Coronary artery (tissue), 2 donors: ENCODE results near the gene OXSR1.

Experiments used
- DNase-seq: peaks from one replicate; pipeline ENCODE4 v3.0.0-alpha.2; 2017; ENCODE audit warnings: low spot score
- H3K27ac ChIP-seq, 2 donors: fragments of 200-600 bp; sonication (generic); one replicate each; pipeline ENCODE4 v1.5.1; 2016 to 2019
- H3K4me3 ChIP-seq: fragments of 200-600 bp; sonication (generic); 2 replicates; pipeline ENCODE4 v1.5.1; 2016; ENCODE audit warnings: mild to moderate bottlenecking, moderate library complexity
- TF ChIP-seq, protein P1 (sequence below): fragments of 200-600 bp; sonication (generic); IDR thresholded peaks from one replicate; pipeline ENCODE4 v1.5.1; 2019; ENCODE audit warnings: antibody characterized with exemption

OXSR1 gene

DNA sequence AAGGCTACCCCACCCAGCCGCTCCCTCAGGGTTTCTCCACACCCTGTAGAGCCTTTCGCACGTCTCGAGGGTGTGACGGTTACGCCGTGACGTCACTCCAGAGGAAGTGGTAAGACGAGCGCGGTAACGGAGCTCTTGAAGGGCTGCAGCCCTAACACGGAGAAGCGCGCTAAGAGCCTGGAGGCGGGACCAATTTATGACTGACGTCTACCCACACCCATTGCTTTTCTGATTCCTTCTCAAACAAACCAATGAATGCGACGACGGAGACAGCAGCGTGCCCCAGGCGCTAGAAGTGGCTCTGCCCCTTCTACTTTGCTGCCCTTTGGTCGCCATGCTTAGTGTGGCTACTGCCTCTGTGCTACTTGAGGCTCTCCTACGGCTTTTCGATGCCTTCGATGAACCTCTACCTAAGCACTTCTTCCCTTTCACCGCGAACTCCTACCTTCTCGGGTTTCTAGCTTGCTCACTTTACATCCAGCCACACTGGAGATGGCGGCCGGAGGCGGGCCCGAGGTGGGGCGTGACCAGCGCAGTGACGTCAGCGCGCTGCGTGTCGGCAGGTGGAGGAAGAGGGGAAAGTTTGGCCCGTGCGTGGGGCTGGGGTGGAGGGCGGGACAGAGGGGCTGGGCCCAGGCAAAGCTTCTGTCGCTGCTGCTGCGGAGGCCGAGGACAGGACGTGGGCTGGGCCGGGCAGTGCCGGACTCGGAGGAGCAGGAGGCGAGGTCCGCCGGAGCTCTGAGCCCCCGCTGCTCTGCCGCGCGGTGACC is at the start of gene OXSR1:
OXSR1 (plus strand) TSS at position 586 of the 770 bp plus-strand sequence. CDS start 340 bp downstream, outside the sequence.
- H3K4me3 ChIP-seq: peak within 1 kb of the TSS; percentile 91
- peak within 1 kb of the TSS; percentile 92 to 97 for H3K27ac ChIP-seq
- peak; percentile 100 for DNase-seq
- TF ChIP-seq, protein P1, sequence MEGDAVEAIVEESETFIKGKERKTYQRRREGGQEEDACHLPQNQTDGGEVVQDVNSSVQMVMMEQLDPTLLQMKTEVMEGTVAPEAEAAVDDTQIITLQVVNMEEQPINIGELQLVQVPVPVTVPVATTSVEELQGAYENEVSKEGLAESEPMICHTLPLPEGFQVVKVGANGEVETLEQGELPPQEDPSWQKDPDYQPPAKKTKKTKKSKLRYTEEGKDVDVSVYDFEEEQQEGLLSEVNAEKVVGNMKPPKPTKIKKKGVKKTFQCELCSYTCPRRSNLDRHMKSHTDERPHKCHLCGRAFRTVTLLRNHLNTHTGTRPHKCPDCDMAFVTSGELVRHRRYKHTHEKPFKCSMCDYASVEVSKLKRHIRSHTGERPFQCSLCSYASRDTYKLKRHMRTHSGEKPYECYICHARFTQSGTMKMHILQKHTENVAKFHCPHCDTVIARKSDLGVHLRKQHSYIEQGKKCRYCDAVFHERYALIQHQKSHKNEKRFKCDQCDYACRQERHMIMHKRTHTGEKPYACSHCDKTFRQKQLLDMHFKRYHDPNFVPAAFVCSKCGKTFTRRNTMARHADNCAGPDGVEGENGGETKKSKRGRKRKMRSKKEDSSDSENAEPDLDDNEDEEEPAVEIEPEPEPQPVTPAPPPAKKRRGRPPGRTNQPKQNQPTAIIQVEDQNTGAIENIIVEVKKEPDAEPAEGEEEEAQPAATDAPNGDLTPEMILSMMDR: no peak

- H3K27ac ChIP-seq: no peak overlapping the region
- peak; percentile 40 for DNase-seq
- TF ChIP-seq, protein P1: no peak
- no peak overlapping the region for H3K4me3 ChIP-seq
These were observed 49.5 kb upstream of the OXSR1 start for GRCh38 chr3:38115645-38116427.

DNA sequence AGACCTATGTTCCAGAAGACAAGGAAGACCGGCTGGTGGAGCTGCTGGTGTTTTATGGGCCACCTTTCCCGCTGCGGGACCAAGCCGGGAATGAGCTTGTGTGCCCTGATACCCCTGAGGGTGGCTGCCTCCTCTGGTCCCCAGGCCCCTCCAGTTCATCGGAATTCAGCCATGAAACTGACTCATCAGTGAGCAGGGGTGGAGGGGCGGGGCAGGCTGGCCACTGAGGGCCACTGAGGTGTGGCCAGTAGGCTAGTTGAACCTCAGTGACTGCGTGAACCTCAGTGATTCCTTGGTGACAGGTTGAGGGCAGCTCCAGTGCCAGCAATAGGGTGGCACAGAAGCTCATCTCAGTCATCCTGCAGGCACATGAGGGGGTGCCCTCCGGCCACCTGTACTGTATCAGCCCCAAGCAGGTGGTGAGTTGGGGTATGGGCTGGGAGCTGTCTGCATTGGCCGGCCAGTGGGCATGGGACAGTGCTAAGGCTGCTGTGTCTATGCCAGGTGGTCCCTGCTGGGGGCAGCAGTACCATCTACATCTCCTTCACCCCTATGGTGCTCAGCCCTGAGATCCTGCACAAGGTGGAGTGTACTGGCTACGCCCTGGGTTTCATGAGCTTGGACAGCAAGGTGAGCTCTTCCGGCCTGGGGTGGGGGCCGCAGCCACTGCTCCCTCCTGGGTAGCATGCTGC is 48.7 kb upstream of the OXSR1 start:
- Histone ChIP-seq H3K4me3 (no peak overlapping the region), H3K27ac (no peak overlapping the region)
- TF ChIP-seq, protein P1: no peak
- DNase-seq: peak; percentile 66

DNA sequence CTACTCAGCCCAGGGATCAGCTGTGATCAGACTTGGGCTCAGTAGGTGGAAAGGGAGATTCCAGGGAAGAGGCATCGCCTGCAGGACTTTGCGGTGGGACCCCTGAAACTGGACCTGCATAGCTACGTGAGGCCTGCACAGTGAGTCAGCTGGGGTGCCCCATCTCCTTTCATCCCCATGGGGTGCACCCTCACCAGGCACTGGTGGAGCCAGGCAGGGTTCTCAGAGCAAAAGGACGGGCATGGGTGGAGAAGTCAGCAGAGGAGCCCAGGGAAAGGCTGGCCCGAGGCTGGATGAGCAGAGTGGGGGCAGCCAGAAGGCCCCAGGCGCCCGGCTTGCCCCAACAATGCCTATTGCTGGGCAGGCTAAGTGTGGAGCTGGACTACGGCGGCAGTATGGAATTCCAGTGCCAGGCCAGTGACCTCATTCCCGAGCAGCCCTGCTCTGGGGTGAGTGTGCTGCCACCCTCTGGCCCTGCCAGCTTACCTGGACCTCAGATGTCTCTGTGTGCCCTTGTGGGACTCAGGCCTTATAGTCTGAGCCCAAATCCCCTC is 48.1 kb upstream of the OXSR1 start:
- no peak for DNase-seq
- Histone ChIP-seq H3K4me3 (no peak overlapping the region), H3K27ac (no peak overlapping the region)
- TF ChIP-seq, protein P1: no peak

- TF ChIP-seq, protein P1: peak; percentile 55
- no peak for DNase-seq
- Histone ChIP-seq H3K4me3 (no peak overlapping the region), H3K27ac (no peak overlapping the region)
These were observed 47.5 kb upstream of the OXSR1 start for GRCh38 chr3:38117748-38118420.
